HG03558 (cell line): ENCODE measurements around the gene MBNL1.

ENCODE experiments used
- ATAC-seq: cut with Tn5 transposase; IDR thresholded peaks from one replicate; pipeline ENCODE4 v1.9.1; 2021; ENCODE audit warnings: moderate number of reproducible peaks; ENCODE audit not compliant: unreplicated experiment; ENCODE audit errors: extremely low read depth

The MBNL1 gene

DNA sequence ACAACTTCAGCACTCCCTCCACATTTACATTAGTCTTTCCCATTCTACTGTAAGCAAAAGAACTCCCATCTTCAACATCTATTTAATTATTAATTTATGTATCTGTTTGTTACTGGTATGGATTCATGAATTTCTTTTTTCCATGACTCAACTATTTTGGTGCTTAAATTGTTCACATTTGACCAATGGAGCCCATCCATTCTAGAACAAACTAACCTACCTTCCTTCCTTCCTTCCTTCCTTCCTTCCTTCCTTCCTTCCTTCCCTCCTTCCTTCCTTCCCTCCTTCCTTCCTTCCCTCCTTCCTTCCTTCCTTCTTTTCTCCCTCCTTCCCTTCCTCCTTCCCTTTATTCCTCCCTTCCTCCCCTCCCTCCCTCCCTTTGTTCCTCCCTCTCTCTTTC lies 16.8 kb upstream of the MBNL1 start:
- ATAC-seq = no peak

DNA sequence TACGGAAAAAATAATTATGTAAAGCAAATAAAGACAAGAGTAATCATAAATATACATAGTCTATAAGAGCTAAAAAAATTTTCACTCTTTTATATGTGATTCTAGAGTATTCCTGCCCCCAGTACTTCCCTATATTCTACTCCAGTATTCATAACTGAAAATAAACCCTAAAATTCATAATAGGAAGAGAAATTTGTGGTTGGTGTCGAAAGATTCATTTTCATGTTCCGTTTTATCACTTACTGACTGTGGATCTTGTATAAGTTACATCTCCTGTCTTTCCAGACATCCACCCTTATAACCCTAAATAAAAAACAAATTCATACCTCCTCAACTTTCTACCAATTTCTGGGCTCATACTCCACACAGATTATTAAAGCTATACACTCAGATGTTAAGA lies 16.0 kb upstream of the MBNL1 start:
- ATAC-seq = no peak

- no peak for ATAC-seq
These were observed 15.2 kb upstream of the MBNL1 start for GRCh38 chr3:152253514-152253913.

- no peak for ATAC-seq
These were observed 14.7 kb upstream of the MBNL1 start for GRCh38 chr3:152254041-152254440.

DNA sequence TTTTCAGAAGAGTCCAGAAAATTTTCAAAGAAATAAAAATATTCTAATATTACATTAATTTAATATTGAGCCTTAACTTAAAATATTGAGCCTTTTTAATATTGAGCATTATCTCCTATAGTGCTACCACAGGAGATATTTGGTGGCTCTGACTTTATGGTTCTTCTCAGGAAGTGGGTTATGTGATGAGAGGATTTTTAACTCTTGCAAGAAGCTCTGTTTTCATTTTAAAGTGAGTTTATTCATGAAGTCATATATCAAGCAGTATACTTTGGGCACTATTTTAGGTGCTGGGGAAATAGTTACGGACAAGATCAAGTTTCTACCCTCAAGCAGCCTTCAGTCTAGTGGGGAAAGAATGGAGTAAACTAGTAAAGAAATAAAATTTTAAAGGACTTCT lies 13.4 kb upstream of the MBNL1 start:
- ATAC-seq = no peak

- ATAC-seq = no peak
These were observed 11.7 kb upstream of the MBNL1 start for GRCh38 chr3:152256851-152257562.

DNA sequence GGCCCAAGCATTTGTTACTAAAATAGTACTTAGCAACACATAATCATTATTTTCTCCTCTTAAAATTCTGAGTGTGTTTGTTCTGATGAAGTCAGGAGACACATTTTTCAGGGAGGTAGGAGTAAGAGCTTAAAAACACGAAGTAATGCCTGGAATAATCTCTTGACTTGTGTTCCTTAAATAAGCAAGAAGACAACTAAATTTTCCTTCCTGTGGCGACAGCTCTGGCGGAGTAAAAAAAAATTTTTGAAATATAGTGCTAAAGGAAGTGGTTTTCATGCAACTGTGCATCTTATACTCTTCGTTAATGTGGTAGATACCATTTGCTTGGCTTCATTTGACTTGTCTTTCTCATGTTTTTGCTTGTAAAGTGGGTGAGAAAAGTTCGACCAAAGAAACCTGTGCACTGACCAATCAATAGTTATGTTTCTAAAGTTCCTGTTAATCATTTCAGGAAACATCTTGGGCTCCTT lies 11.1 kb upstream of the MBNL1 start:
- ATAC-seq = peak; percentile 71

DNA sequence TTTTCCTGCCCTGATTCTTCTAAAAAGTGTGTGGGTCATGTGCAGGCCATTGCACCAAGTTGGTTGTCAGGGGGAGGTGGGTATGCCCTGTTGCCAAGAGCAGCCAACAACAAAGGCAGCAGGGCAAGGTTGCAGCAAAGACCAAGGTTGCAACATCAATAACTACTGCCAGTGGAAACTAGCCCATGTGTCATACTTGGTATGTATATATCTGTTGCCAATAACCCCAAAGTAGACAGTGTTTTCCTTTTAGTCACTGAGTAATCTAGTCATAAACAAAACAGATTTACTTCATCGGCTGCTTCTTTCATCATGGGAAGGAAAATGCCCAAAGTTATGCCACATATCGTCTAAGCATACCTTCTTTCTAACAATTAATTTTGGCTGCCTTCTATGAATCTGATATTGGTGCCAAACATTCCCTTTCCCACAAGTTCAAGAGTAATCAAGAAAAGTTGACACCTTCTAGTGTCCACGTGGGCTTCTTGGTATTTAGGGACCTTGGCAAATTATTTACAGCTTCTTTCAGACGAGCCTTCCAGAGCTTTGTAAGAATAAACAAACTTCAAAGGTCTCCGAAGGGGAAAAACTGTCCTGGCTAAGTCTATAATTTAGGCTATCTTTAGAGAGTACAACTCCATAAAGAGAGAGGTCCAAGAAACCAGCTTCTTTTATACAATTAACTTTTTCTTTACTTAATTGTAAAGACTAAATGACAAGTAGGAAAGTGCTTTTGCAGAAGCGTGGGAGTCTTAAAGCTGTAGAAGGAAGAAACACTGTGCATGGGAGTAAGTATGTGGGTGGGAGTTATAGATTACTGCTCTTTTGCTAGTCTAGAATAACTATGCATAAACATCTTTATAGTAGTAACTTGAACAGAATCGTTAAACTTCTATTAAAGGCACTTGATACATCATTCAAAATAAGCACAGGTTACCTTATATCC lies 10.0 kb upstream of the MBNL1 start:
- no peak for ATAC-seq

DNA sequence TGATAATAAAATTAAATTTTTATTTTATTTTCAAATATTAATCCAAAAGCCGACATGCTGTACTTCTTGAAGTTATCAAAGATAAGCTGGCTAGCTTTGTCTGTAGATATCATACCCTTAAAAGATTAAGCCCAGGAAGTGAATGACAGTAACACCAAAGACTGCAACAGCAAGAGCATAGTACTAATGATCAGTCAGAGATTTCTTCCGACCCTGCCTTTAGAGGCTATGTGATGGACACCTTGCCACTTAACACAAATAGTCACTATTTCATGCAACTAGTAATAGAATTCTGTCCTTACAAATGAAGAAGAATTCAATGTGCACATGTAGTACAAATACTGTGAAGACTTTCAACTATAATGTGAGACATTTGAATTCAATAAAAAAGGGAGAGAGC lies 9.3 kb upstream of the MBNL1 start:
- no peak for ATAC-seq

DNA sequence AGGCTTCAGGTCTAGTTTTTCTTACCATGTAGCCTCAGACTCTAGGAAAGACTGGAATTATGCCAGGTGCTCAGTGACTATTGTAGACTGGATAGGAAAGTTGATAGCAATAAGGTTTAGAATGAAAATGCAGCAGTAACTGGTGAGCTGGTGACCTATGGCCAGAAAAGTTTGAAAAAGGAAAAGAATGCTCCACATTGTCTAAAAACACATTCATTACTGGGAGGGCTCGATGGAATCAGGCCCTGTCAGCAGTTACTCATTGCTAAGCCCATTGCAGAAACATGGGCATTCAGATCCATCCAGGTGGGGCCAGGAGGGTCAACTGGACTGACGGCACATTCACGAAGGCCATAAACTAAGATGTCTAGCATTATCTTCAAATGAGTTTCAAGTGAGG lies 8.7 kb upstream of the MBNL1 start:
- ATAC-seq = no peak

DNA sequence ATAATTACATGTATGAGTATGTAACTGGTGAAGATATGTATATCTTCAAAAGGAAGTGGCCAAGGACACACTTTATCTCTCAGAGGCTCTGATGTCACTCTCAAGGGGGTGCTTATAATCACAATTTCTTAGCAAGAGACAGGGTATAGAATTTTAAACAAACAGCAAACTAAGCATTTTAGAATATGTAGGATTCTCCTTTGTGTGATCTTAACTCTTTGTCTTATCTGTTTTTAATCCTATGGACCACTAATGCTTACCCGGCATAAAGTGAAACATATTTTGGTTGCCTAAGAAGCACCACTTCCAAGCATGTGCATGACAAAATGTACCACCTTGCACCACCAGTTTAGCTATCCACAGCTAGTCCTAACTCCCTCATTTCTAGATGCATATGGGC lies 8.2 kb upstream of the MBNL1 start:
- ATAC-seq = no peak

DNA sequence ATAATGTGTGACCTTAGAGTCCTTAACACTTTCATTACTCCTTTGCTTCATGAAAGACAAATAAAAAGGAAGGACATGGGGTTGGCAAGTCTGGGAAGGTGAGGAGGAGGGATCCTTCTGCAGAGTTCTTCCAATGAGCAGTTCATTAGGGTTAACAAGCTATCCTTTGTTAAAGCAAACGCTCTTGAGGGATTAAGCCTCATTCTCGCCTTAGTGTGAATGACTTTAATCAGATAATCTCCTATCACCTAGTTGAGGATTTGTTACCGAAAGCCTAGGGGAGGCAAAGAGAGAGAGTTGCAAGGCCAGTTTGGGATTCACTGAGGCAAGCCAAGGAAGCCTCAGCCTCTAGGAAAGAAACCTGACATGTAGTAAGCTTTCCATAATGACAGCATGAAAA lies 7.4 kb upstream of the MBNL1 start:
- ATAC-seq = no peak

- ATAC-seq = no peak
These were observed 5.0 kb upstream of the MBNL1 start for GRCh38 chr3:152263711-152264110.

DNA sequence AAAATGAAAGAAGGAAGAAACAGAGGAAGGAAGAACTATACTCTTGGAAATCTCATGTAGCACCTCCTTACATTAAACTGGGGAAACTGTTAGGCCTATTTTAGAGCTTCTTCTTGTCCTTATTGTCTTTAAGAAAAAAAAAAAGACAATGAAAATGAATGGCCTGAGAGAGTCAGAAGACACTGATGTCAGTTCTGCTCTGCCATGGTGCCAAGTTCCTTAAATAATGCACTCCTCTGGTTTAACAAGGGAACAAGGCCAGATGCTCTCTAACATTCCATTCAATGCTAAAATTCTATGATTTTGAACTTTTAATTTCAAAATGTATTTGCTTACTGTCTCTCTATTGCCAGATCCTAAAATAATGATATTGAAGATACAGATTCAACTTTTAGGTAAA lies 4.4 kb upstream of the MBNL1 start:
- no peak for ATAC-seq

- no peak for ATAC-seq
These were observed 2.3 kb upstream of the MBNL1 start for GRCh38 chr3:152266221-152266995.

DNA sequence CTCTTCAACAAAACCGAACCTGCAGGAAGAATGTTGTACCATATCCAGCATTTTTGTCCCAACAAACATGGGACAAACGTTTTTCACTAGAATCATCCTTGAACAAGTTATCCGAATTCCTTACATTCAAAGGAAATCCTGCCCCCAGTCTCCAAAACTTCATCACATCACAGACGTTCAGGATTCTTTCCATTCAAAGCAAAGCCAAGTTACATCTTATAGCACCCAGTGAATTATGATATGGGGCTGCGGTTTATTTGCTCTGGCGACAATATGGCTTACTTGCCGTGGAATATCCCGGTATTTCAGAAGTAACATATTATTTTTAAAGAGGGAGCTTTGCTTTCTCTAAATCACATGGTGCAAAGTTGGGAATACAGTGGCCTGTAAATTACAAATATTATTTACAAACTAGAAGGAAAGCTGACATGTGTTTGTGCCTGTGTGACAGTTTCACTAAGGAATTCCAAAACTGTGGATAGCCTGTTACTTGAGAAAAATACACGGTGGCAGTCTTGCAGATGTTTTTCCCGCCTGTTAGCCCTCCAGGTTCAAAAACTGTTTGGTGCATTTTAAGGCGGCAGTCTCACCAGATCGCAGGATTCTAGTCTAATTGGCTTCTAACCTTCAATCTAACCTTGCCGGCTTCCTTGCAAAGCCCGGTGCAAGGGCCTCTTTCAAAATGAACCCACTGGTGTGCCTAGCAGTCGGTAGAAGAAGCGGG lies 736 bp upstream of the MBNL1 start:
- no peak for ATAC-seq

GRCh38 chr3:152269056-152269830 lies 514 bp downstream of the MBNL1 start:
- ATAC-seq = peak; percentile 30

GRCh38 chr3:152269831-152270734 lies 1.4 kb downstream of the MBNL1 start:
- ATAC-seq = no peak
